Keratinocyte (primary cell): ENCODE results near the gene ANKRD13D. TPM values are rescaled to one million over a fixed set of nuclear protein-coding genes. Genes with fewer than 3 reads are reported as not detected.

Experiments
- DNase-seq: peaks from one replicate; pipeline ENCODE4 v3.0.0-alpha.2; 2011; ENCODE audit warnings: low read depth, missing footprints, low spot score
- FAIRE-seq: peaks from 2 replicates; lab custom pipeline; 2011; peaks lifted over from hg19 to GRCh38; lab: Jason Lieb, UNC
- H2AFZ ChIP-seq: 2 replicates; pipeline ENCODE4 v1.6.0; 2012; ENCODE audit warnings: low read length, control low read depth, inconsistent platforms; ENCODE audit not compliant: control insufficient read depth
- H3K27ac ChIP-seq: 2 replicates; pipeline ENCODE4 v1.5.1; 2011; ENCODE audit warnings: low read length; ENCODE audit not compliant: control insufficient read depth, insufficient read depth
- H3K27me3 ChIP-seq: 3 replicates; pipeline ENCODE4 v1.6.0; 2011; ENCODE audit warnings: low read length; ENCODE audit not compliant: control insufficient read depth, insufficient read depth; ENCODE audit errors: extremely low read depth
- H3K36me3 ChIP-seq, 2 experiments: 2 replicates in 1 of 2; 3 replicates in 1 of 2; pipeline ENCODE4 v1.5.1; 2011; ENCODE audit warnings: low read length in 2 of 2, mild to moderate bottlenecking in 1 of 2; ENCODE audit not compliant: control insufficient read depth in 2 of 2, insufficient read depth in 2 of 2; ENCODE audit errors: extremely low read depth in 1 of 2
- H3K4me1 ChIP-seq: 3 replicates; pipeline ENCODE4 v1.5.1; 2011; ENCODE audit warnings: low read length; ENCODE audit not compliant: control insufficient read depth, insufficient read depth; ENCODE audit errors: extremely low read depth
- H3K4me2 ChIP-seq: 3 replicates; pipeline ENCODE4 v1.6.0; 2011; ENCODE audit warnings: low read depth, low read length; ENCODE audit not compliant: control insufficient read depth, insufficient read depth; ENCODE audit errors: extremely low read depth
- H3K4me3 ChIP-seq, 3 experiments: fragments of 200-600 bp in 1 of 3; sonication (generic) in 1 of 3; 2 replicates in 2 of 3; 3 replicates in 1 of 3; pipeline ENCODE4 v1.5.1; 2011 to 2016; ENCODE audit warnings: low read length in 3 of 3, mild to moderate bottlenecking in 3 of 3, control low read depth in 2 of 3, inconsistent platforms in 1 of 3, low read depth in 1 of 3, mixed read lengths in 1 of 3, mixed run types in 1 of 3, moderate library complexity in 1 of 3; ENCODE audit not compliant: control insufficient read depth in 2 of 3, insufficient read depth in 2 of 3; ENCODE audit errors: extremely low read depth in 1 of 3
- H3K79me2 ChIP-seq: 2 replicates; pipeline ENCODE4 v1.6.0; 2012; ENCODE audit warnings: low read length; ENCODE audit not compliant: control insufficient read depth, insufficient read depth
- H3K9ac ChIP-seq: 3 replicates; pipeline ENCODE4 v1.6.0; 2011; ENCODE audit warnings: low read length; ENCODE audit not compliant: control insufficient read depth, insufficient read depth; ENCODE audit errors: extremely low read depth
- H3K9me1 ChIP-seq: 3 replicates; pipeline ENCODE4 v1.6.0; 2011; ENCODE audit warnings: low read length; ENCODE audit not compliant: control insufficient read depth, insufficient read depth; ENCODE audit errors: extremely low read depth
- H3K9me3 ChIP-seq: 2 replicates; pipeline ENCODE4 v1.5.1; 2012; ENCODE audit warnings: low read depth, low read length; ENCODE audit not compliant: control insufficient read depth
- H4K20me1 ChIP-seq: 3 replicates; pipeline ENCODE4 v1.6.0; 2011; ENCODE audit warnings: low read length; ENCODE audit not compliant: control insufficient read depth, insufficient read depth; ENCODE audit errors: extremely low read depth
- CTCF ChIP-seq, 3 experiments: IDR thresholded peaks in 1 of 3; conservative IDR thresholded peaks in 1 of 3; optimal IDR thresholded peaks in 1 of 3; 2 replicates in 2 of 3; 3 replicates in 1 of 3; pipeline versions ENCODE3 to v1.5.1; 2011; ENCODE audit warnings: low read length in 3 of 3, mild to moderate bottlenecking in 3 of 3, moderate library complexity in 2 of 3, control low read depth in 1 of 3, inconsistent platforms in 1 of 3; ENCODE audit not compliant: insufficient read depth in 2 of 3; ENCODE audit errors: extremely low read depth in 1 of 3
- EZH2 ChIP-seq: IDR thresholded peaks from one replicate; pipeline ENCODE4 v1.6.1; 2012; ENCODE audit warnings: inconsistent platforms, mild to moderate bottlenecking, low read length, moderate library complexity
- dilution Hi-C: fragments of 300-500 bp; cut with MboI; formaldehyde crosslinking; loops from one replicate; pipeline ENCODE4 v1.7.0; 2020; ENCODE audit warnings: low sequenced_read_pairs; ENCODE audit not compliant: extremely low pct_ligation_motif_present
- polyA plus RNA-seq, 5 experiments: library from polyadenylated mRNA; depleted of rRNA in 3 of 5; stranded (reverse) in 3 of 5; stranded (forward) in 1 of 5; unstranded in 1 of 5; fragments of >200 nt; gene quantifications; 1 replicate in 1 of 5; 2 replicates in 3 of 5; 3 replicates in 1 of 5; pipeline versions ENCODE4 v1.2.1 to v1.2.3, GENCODE V29; 2011 to 2012; ENCODE audit warnings: missing spikeins in 2 of 5, low read depth in 1 of 5, low replicate concordance in 1 of 5

ANKRD13D gene
- polyA plus RNA-seq, 1 donor (not counting 4 experiments of a cell fraction or from before 2014, with no cell fraction given) = 25.0 TPM

GRCh38 chr11:67349928-67350465 is 60.9 kb downstream of the ANKRD13D start:
- dilution Hi-C loops = no loop called here
- no peak for DNase-seq
- H3K4me1 ChIP-seq = peaks cover 46% of the 10 kb centered on the region
- H3K27ac ChIP-seq = no peak overlapping the region
- no peaks in the 10 kb centered on the region for H4K20me1 ChIP-seq
- no peak overlapping the region for H2AFZ ChIP-seq
- no peak overlapping the region for H3K4me3 ChIP-seq
- peaks cover 3% of the 10 kb centered on the region for H3K9me1 ChIP-seq
- H3K9me3 ChIP-seq = no peaks in the 10 kb centered on the region
- no peak for FAIRE-seq
- H3K36me3 ChIP-seq = peaks cover 0 to 6% of the 10 kb centered on the region in 2 experiments
- H3K9ac ChIP-seq = no peak overlapping the region
- H3K79me2 ChIP-seq = peaks cover 8% of the 10 kb centered on the region
- no peak for TF ChIP-seq EZH2
- no peak for TF ChIP-seq CTCF (optimal IDR thresholded peaks at IDR 0.05 in 1 of 3, IDR thresholded peaks at IDR 0.05 in 1 of 3, conservative IDR thresholded peaks at IDR 0.05 in 1 of 3; ENCODE audit: extremely low read depth in 1 of 3, insufficient read depth in 2 of 3, low read length in 3 of 3)
- no peaks in the 10 kb centered on the region for H3K27me3 ChIP-seq
- H3K4me2 ChIP-seq = no peak overlapping the region

- no peak overlapping the region for H3K4me3 ChIP-seq
- TF ChIP-seq EZH2 (no peak), CTCF (optimal IDR thresholded peaks at IDR 0.05 in 1 of 3, IDR thresholded peaks at IDR 0.05 in 1 of 3, conservative IDR thresholded peaks at IDR 0.05 in 1 of 3; ENCODE audit: extremely low read depth in 1 of 3, insufficient read depth in 2 of 3, low read length in 3 of 3) (peak; percentile 94 to 98 (median 94))
- H3K9me3 ChIP-seq = no peaks in the 10 kb centered on the region
- H3K79me2 ChIP-seq = peaks cover 8% of the 10 kb centered on the region
- dilution Hi-C loops = no loop called here
- no peak for DNase-seq
- no peaks in the 10 kb centered on the region for H3K9me1 ChIP-seq
- H3K27me3 ChIP-seq = no peaks in the 10 kb centered on the region
- peaks cover 46% of the 10 kb centered on the region for H3K4me1 ChIP-seq
- no peaks in the 10 kb centered on the region for H4K20me1 ChIP-seq
- no peak overlapping the region for H3K9ac ChIP-seq
- peak overlapping the region; percentile 13 for H3K27ac ChIP-seq
- H3K4me2 ChIP-seq = peak overlapping the region; percentile 37
- no peak overlapping the region for H2AFZ ChIP-seq
- peak; percentile 20 for FAIRE-seq
- H3K36me3 ChIP-seq = peaks cover 0 to 6% of the 10 kb centered on the region in 2 experiments
Measured at GRCh38 chr11:67351275-67352005, 62.3 kb downstream of the ANKRD13D start.

Other genes starting within 250 kb of the ANKRD13D start
- 113 to 235 TPM (median 119 TPM) in 3 replicates for gene RHOD, start 232.5 kb upstream of the ANKRD13D start, polyA plus RNA-seq
- 29.9 to 39.6 TPM (median 30.3 TPM) in 3 replicates for gene KDM2A, start 170.0 kb upstream of the ANKRD13D start, polyA plus RNA-seq
- 21.1 to 29.2 TPM (median 23.3 TPM) in 3 replicates for gene GRK2, start 22.8 kb upstream of the ANKRD13D start, polyA plus RNA-seq
- gene SSH3, start 14.2 kb downstream of the ANKRD13D start, polyA plus RNA-seq = 20.5 to 39.2 TPM (median 24.8 TPM) in 3 replicates
- gene POLD4, start 64.2 kb downstream of the ANKRD13D start, polyA plus RNA-seq = 35.7 to 60.9 TPM (median 43.3 TPM) in 3 replicates
- 2.2 to 4.9 TPM (median 2.7 TPM) in 3 replicates for gene CLCF1, start 84.3 kb downstream of the ANKRD13D start, polyA plus RNA-seq
- 5.7 to 8.5 TPM (median 8.0 TPM) in 3 replicates for gene RAD9A, start 102.7 kb downstream of the ANKRD13D start, polyA plus RNA-seq
- 122 to 235 TPM (median 129 TPM) in 3 replicates for gene PPP1CA, start 112.6 kb downstream of the ANKRD13D start, polyA plus RNA-seq
- not detected in 3 replicates for gene TBC1D10C, start 114.8 kb downstream of the ANKRD13D start, polyA plus RNA-seq
- not detected in 3 replicates for gene CARNS1, start 126.4 kb downstream of the ANKRD13D start, polyA plus RNA-seq
- gene RPS6KB2, start 139.2 kb downstream of the ANKRD13D start, polyA plus RNA-seq = 59.5 to 83.0 TPM (median 61.4 TPM) in 3 replicates
- 0.10 TPM in 1 of 3 replicates, not detected in the others for gene PTPRCAP, start 148.4 kb downstream of the ANKRD13D start, polyA plus RNA-seq
- gene CORO1B, start 154.2 kb downstream of the ANKRD13D start, polyA plus RNA-seq = 49.2 to 91.4 TPM (median 58.5 TPM) in 3 replicates
- not detected in 3 replicates for gene GPR152, start 163.4 kb downstream of the ANKRD13D start, polyA plus RNA-seq
- not detected in 3 replicates for gene CABP4, start 166.1 kb downstream of the ANKRD13D start, polyA plus RNA-seq
- gene TMEM134, start 179.9 kb downstream of the ANKRD13D start, polyA plus RNA-seq = 24.7 to 71.1 TPM (median 40.4 TPM) in 3 replicates
- gene AIP, start 193.7 kb downstream of the ANKRD13D start, polyA plus RNA-seq = 32.5 to 42.9 TPM (median 35.3 TPM) in 3 replicates
- 10.6 to 25.2 TPM (median 15.9 TPM) in 3 replicates for gene PITPNM1, start 216.1 kb downstream of the ANKRD13D start, polyA plus RNA-seq
- gene CDK2AP2, start 218.9 kb downstream of the ANKRD13D start, polyA plus RNA-seq = 8.0 to 31.1 TPM (median 9.7 TPM) in 3 replicates
- gene CABP2, start 234.1 kb downstream of the ANKRD13D start, polyA plus RNA-seq = not detected in 3 replicates